Osteocyte (in vitro differentiated cells): ENCODE results near the gene RAB14. TPM values are rescaled to one million over a fixed set of nuclear protein-coding genes. Genes with fewer than 3 reads are reported as not detected.

Experiments used
- DNase-seq: peaks from one replicate; pipeline ENCODE4 v3.0.0; 2021; ENCODE audit warnings: mixed read lengths; ENCODE audit not compliant: unreplicated experiment; ENCODE audit errors: extremely low spot score
- H3K27ac Mint-ChIP-seq: one replicate; pipeline ENCODE4 v1.8.0; 2021; ENCODE audit warnings: mild to moderate bottlenecking, mixed read lengths; ENCODE audit not compliant: unreplicated experiment
- H3K27me3 Mint-ChIP-seq: one replicate; pipeline ENCODE4 v1.8.0; 2021; ENCODE audit warnings: mixed read lengths; ENCODE audit not compliant: unreplicated experiment
- H3K36me3 Mint-ChIP-seq: one replicate; pipeline ENCODE4 v1.8.0; 2021; ENCODE audit warnings: mixed read lengths; ENCODE audit not compliant: unreplicated experiment
- H3K4me1 Mint-ChIP-seq: one replicate; pipeline ENCODE4 v1.8.0; 2021; ENCODE audit warnings: mixed read lengths; ENCODE audit not compliant: unreplicated experiment
- H3K4me3 Mint-ChIP-seq: one replicate; pipeline ENCODE4 v1.8.0; 2021; ENCODE audit warnings: mild to moderate bottlenecking, moderate library complexity, mixed read lengths; ENCODE audit not compliant: unreplicated experiment
- H3K9me3 Mint-ChIP-seq: one replicate; pipeline ENCODE4 v1.8.0; 2021; ENCODE audit warnings: mixed read lengths; ENCODE audit not compliant: unreplicated experiment
- total RNA-seq: library from RNA; stranded (reverse); gene quantifications from 2 replicates; pipeline ENCODE4 v1.2.1, GENCODE V29; 2021
- TF ChIP-seq, protein P1 (sequence below): fragments of 200-600 bp; sonication (generic); IDR thresholded peaks from 2 replicates; pipeline ENCODE4 v1.5.0; 2021; ENCODE audit warnings: antibody characterized with exemption, mild to moderate bottlenecking, moderate library complexity

RAB14 gene
- total RNA-seq, 1 donor from 2014 or later: 64.0 TPM

DNA sequence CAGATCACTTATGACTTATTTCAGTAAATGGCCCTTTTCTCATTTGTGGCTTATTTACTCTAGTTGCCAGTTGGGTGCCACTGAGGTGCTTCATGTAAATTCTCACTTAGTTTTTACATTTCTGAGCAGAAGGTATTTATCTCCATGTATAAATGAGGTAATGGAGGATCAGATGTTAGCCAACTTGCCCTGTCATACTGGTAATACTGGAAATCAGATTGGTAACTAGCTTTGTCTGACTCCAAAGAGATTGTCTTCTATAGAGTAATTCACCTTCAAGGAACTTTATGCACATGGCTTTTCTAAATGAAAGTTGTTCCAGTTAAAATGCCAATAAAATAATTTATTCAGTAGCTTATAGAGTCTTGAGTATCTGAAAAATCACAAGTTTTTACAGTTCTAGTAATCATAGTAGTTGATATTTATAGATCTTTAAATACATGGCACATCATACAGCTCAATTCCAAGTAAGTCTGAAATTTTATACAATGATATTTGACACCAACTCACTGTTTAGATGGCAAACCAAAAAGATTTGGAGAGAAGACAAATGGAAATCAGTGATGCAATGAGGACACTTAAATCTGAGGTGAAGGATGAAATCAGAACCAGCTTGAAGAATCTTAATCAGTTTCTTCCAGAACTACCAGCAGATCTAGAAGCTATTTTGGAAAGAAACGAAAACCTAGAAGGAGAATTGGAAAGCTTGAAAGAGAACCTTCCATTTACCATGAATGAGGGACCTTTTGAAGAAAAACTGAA, 28.8 kb downstream of the RAB14 start:
- Mint-ChIP-seq H3K27ac (no peak overlapping the region), H3K4me3 (no peak overlapping the region), H3K36me3 (peaks cover 50% of the 10 kb centered on the region), H3K9me3 (no peaks in the 10 kb centered on the region), H3K27me3 (no peaks in the 10 kb centered on the region), H3K4me1 (peaks cover 3% of the 10 kb centered on the region)
- no peak for DNase-seq
- TF ChIP-seq, protein P1, sequence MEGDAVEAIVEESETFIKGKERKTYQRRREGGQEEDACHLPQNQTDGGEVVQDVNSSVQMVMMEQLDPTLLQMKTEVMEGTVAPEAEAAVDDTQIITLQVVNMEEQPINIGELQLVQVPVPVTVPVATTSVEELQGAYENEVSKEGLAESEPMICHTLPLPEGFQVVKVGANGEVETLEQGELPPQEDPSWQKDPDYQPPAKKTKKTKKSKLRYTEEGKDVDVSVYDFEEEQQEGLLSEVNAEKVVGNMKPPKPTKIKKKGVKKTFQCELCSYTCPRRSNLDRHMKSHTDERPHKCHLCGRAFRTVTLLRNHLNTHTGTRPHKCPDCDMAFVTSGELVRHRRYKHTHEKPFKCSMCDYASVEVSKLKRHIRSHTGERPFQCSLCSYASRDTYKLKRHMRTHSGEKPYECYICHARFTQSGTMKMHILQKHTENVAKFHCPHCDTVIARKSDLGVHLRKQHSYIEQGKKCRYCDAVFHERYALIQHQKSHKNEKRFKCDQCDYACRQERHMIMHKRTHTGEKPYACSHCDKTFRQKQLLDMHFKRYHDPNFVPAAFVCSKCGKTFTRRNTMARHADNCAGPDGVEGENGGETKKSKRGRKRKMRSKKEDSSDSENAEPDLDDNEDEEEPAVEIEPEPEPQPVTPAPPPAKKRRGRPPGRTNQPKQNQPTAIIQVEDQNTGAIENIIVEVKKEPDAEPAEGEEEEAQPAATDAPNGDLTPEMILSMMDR: no peak

- no peaks in the 10 kb centered on the region for H3K9me3 Mint-ChIP-seq
- DNase-seq: no peak
- no peak overlapping the region for H3K4me3 Mint-ChIP-seq
- TF ChIP-seq, protein P1: no peak
- peaks cover 50% of the 10 kb centered on the region for H3K36me3 Mint-ChIP-seq
- H3K27me3 Mint-ChIP-seq: no peaks in the 10 kb centered on the region
- H3K4me1 Mint-ChIP-seq: peaks cover 3% of the 10 kb centered on the region
- no peak overlapping the region for H3K27ac Mint-ChIP-seq
Observed at GRCh38 chr9:121171236-121171635, 30.4 kb downstream of the RAB14 start.

DNA sequence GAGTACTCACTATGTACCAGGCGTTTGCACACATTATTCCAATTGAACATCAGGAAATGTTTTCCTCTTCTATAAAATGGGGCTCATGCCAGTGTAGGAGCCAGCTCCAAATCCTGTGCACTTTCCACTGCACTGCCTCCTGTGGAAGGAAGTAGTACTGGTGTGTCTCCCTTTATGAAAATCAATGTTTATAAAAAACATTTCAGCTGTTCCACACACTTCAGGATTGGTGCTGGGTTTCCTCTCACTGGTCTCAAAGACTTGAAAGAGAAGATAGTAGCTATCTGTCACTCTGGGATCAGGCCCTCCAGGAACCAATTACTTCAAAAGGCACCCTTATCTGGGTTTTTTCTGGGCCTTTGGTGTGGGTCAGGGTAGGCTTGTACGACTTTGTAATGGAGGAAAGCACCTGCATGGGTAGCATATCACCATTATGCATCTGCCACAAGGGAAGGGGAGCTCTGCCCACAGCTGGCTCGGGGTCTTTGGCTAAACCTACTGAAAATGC, 32.5 kb downstream of the RAB14 start:
- H3K27me3 Mint-ChIP-seq: no peaks in the 10 kb centered on the region
- no peak overlapping the region for H3K27ac Mint-ChIP-seq
- H3K9me3 Mint-ChIP-seq: no peaks in the 10 kb centered on the region
- no peak overlapping the region for H3K4me3 Mint-ChIP-seq
- peaks cover 3% of the 10 kb centered on the region for H3K4me1 Mint-ChIP-seq
- TF ChIP-seq, protein P1: peak; percentile 48
- H3K36me3 Mint-ChIP-seq: peaks cover 48% of the 10 kb centered on the region
- DNase-seq: no peak

DNA sequence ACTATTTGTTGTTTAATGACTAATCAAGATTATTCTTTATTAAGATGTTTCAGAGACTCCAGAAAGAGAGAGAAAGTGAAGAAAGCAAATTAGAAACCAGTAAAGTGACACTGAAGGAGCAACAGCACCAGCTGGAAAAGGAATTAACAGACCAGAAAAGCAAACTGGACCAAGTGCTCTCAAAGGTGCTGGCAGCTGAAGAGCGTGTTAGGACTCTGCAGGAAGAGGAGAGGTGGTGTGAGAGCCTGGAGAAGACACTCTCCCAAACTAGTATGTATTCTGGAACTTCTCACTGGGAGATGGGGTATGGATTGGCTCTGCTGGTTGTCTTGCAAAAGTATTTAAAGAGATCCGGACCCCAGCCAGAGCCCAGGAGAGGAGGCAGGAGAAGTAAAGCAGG, 33.6 kb downstream of the RAB14 start:
- TF ChIP-seq, protein P1: no peak
- DNase-seq: no peak
- Mint-ChIP-seq H3K4me3 (no peak overlapping the region), H3K4me1 (peaks cover 2% of the 10 kb centered on the region), H3K36me3 (peaks cover 40% of the 10 kb centered on the region), H3K27ac (no peak overlapping the region), H3K27me3 (no peaks in the 10 kb centered on the region), H3K9me3 (no peaks in the 10 kb centered on the region)

GRCh38 chr9:121160025-121160424, 41.6 kb downstream of the RAB14 start:
- H3K4me3 Mint-ChIP-seq: no peak overlapping the region
- DNase-seq: no peak
- no peaks in the 10 kb centered on the region for H3K27me3 Mint-ChIP-seq
- H3K36me3 Mint-ChIP-seq: peaks cover 34% of the 10 kb centered on the region
- TF ChIP-seq, protein P1: no peak
- peaks cover 7% of the 10 kb centered on the region for H3K4me1 Mint-ChIP-seq
- H3K9me3 Mint-ChIP-seq: no peaks in the 10 kb centered on the region
- H3K27ac Mint-ChIP-seq: no peak overlapping the region
